ENCODE results near the gene EYS. TPM values are rescaled to one million over a fixed set of nuclear protein-coding genes. Genes with fewer than 3 reads are reported as not detected.

EYS gene
- total and polyA plus RNA-seq, 2 of the 8 experiments (the other 6 are each of a cell fraction or from before 2014, with no cell fraction given) = 0.05 to 0.13 TPM

- Histone ChIP-seq H2AFZ (ENCODE audit: low read length) (no peak overlapping the region), H3K27ac (ENCODE audit: low read depth, low read length) (no peak overlapping the region), H3K27me3 (replicated peaks in 1 of 4; ENCODE audit: control insufficient read depth in 3 of 4, extremely low read depth in 1 of 4, insufficient read depth in 3 of 4, low read length in 3 of 4) (no peaks in the 10 kb centered on the region), H2BK20ac (ENCODE audit: low read length) (no peak overlapping the region), H2BK12ac (ENCODE audit: low read depth, low read length) (no peak overlapping the region), H3K36me3 (ENCODE audit: control insufficient read depth in 2 of 4, insufficient read depth in 4 of 4, low read length in 3 of 4) (no peaks in the 10 kb centered on the region), H2AK5ac (ENCODE audit: low read depth, low read length) (no peak overlapping the region), H4K5ac (ENCODE audit: insufficient read length, low read depth, low read length) (no peak overlapping the region), H4K8ac (ENCODE audit: extremely low read depth, insufficient read depth, low read length) (no peak overlapping the region), H4K20me1 (replicated peaks in 1 of 2; ENCODE audit: control insufficient read depth in 1 of 2, insufficient read depth in 2 of 2, low read length in 2 of 2) (no peaks in the 10 kb centered on the region), H3K23ac (ENCODE audit: insufficient read length) (no peak overlapping the region), H3K9me3 (ENCODE audit: insufficient read depth in 2 of 2, low read depth in 1 of 2, low read length in 1 of 2) (no peaks in the 10 kb centered on the region), H4K91ac (replicated peaks; ENCODE audit: insufficient read length, low read length) (no peak overlapping the region), H2BK5ac (ENCODE audit: low read depth, low read length) (no peak overlapping the region), H2BK15ac (ENCODE audit: low read length) (no peak overlapping the region), H3K79me2 (ENCODE audit: control insufficient read depth in 1 of 2, insufficient read depth in 2 of 2, low read length in 2 of 2) (no peaks in the 10 kb centered on the region), H2BK120ac (replicated peaks; ENCODE audit: low read depth, low read length) (no peak overlapping the region), H3K4me1 (replicated peaks in 1 of 4; ENCODE audit: control insufficient read depth in 3 of 4, insufficient read depth in 4 of 4, low read length in 3 of 4) (peaks cover 0 to 5% (median 1%) of the 10 kb centered on the region in 4 experiments; a peak in 3 of 7 replicates), H3K4me2 (ENCODE audit: insufficient read depth in 1 of 2, low read depth in 2 of 2, low read length in 2 of 2) (no peak overlapping the region; a peak in 1 of 4 replicates), H3K56ac (replicated peaks; ENCODE audit: insufficient read length, low read depth, low read length) (no peak overlapping the region), H3K9ac (replicated peaks in 1 of 4; ENCODE audit: extremely low read depth in 1 of 4, low read depth in 3 of 4, low read length in 3 of 4) (no peak overlapping the region), H3K79me1 (ENCODE audit: low read depth, low read length) (no peaks in the 10 kb centered on the region), H3K23me2 (ENCODE audit: low read depth, low read length) (no peaks in the 10 kb centered on the region; the same call in 1 of the 2 replicates), H3K18ac (ENCODE audit: extremely low read depth, low read length) (no peak overlapping the region), H3K4me3 (ENCODE audit: extremely low read depth in 1 of 4, insufficient read depth in 2 of 4, low read depth in 3 of 4, low read length in 4 of 4) (no peak overlapping the region), H3K4ac (replicated peaks; ENCODE audit: insufficient read length, low read depth, low read length) (no peak overlapping the region), H3K14ac (ENCODE audit: insufficient read length) (no peak overlapping the region)
- no peak for DNase-seq (ENCODE audit: low read depth in 1 of 2, low spot score in 2 of 2)
- TF ChIP-seq TBP (IDR thresholded peaks at IDR 0.05; ENCODE audit: low read depth, low read length) (no peak), CTBP2 (IDR thresholded peaks at IDR 0.05; ENCODE audit: borderline replicate concordance, insufficient read depth, insufficient read length, low read length) (no peak), CBX5 (IDR thresholded peaks at IDR 0.05; ENCODE audit: low read depth, low read length) (no peak), CHD1 (IDR thresholded peaks at IDR 0.05; ENCODE audit: low read depth, low read length) (no peak), KDM5A (IDR thresholded peaks at IDR 0.05; ENCODE audit: low read length) (no peak), BCL11A (IDR thresholded peaks at IDR 0.05; ENCODE audit: low read depth in 2 of 2, low read length in 2 of 2) (no peak), CHD2 (IDR thresholded peaks at IDR 0.05; ENCODE audit: low read length) (no peak), CEBPB (IDR thresholded peaks at IDR 0.05; ENCODE audit: low read depth, low read length) (no peak), BRCA1 (IDR thresholded peaks at IDR 0.05; ENCODE audit: low read depth, low read length) (no peak), SIRT6 (IDR thresholded peaks at IDR 0.05; ENCODE audit: low read length) (no peak), ZNF274 (IDR thresholded peaks at IDR 0.05; ENCODE audit: borderline replicate concordance, extremely low read depth, low read length) (no peak), SUZ12 (IDR thresholded peaks at IDR 0.05; ENCODE audit: low read length) (no peak), FOSL1 (IDR thresholded peaks at IDR 0.05; ENCODE audit: insufficient read depth, low read depth, low read length) (no peak)
- whole genome bisulfite sequencing, 2 experiments (ENCODE audit: extremely low coverage in 1 of 2, insufficient coverage in 1 of 2, insufficient read length in 1 of 2, insufficient replicate concordance in 2 of 2, low coverage in 1 of 2, low lambda C conversion rate in 2 of 2, missing lambda C conversion rate in 1 of 2) = 59% methylated on average over 4 of the region's 4 CpGs; no CpG with 5 or more reads in 1 of the 2 experiments
- POLR2A ChIA-PET (ENCODE audit: partially characterized antibody) = no interaction called here
- CTCF ChIA-PET (ENCODE audit: partially characterized antibody) = interaction anchor here (1.6 kb wide), 1 partner anchor 21 kb away, joined by 3 read pairs; no protein-coding TSS in a partner anchor
- no peak for FAIRE-seq
Measured at GRCh38 chr6:64259372-64259771, 1447.7 kb downstream of the EYS start.

Measured in H1 (cell line).